ENCODE results near the gene MLF2.

The MLF2 gene

GRCh38 chr12:6765048-6765633 lies 12.2 kb upstream of the MLF2 start:
- Histone ChIP-seq H2AFZ (ENCODE audit: low read depth) (no peak overlapping the region), H3K36me3 (ENCODE audit: insufficient read depth) (no peaks in the 10 kb centered on the region), H3K4me3 (IDR thresholded peaks at IDR 0.05; ENCODE audit: insufficient read depth, low read depth, low read length) (no peak overlapping the region), H3K79me2 (ENCODE audit: insufficient read depth, low read depth) (no peaks in the 10 kb centered on the region), H3K4me1 (ENCODE audit: low read depth, poor library complexity, severe bottlenecking) (peaks cover 27% of the 10 kb centered on the region), H4K20me1 (ENCODE audit: insufficient read depth) (no peaks in the 10 kb centered on the region), H3K27me3 (ENCODE audit: insufficient read depth, low read depth) (peaks cover 10% of the 10 kb centered on the region; the same call in 1 of the 2 replicates), H3K4me2 (peak overlapping the region; percentile 59; the same call in 1 of the 2 replicates), H3K27ac (no peak overlapping the region), H3K9ac (no peak overlapping the region)
- no peak for TF ChIP-seq CTCF (conservative IDR thresholded peaks at IDR 0.05; ENCODE audit: low read depth, low read length)

GRCh38 chr12:6764011-6764828 lies 11.3 kb upstream of the MLF2 start:
- H2AFZ ChIP-seq (ENCODE audit: low read depth): peak overlapping the region; percentile 52
- H3K27ac ChIP-seq: no peak overlapping the region
- H3K9ac ChIP-seq: no peak overlapping the region

GRCh38 chr12:6763380-6763779 lies 10.4 kb upstream of the MLF2 start:
- Histone ChIP-seq H3K4me2 (no peak overlapping the region), H2AFZ (ENCODE audit: low read depth) (no peak overlapping the region; the same call in 1 of the 2 replicates)

More at GRCh38 chr12:6764011-6764828, 11.3 kb upstream of the MLF2 start:
- Histone ChIP-seq H3K27me3 (ENCODE audit: insufficient read depth, low read depth) (peaks cover 10% of the 10 kb centered on the region; the same call in 1 of the 2 replicates), H3K4me3 (IDR thresholded peaks at IDR 0.05; ENCODE audit: insufficient read depth, low read depth, low read length) (no peak overlapping the region), H4K20me1 (ENCODE audit: insufficient read depth) (no peaks in the 10 kb centered on the region), H3K36me3 (ENCODE audit: insufficient read depth) (no peaks in the 10 kb centered on the region), H3K4me2 (peak overlapping the region; percentile 59; the same call in 1 of the 2 replicates), H3K4me1 (ENCODE audit: low read depth, poor library complexity, severe bottlenecking) (peaks cover 27% of the 10 kb centered on the region), H3K79me2 (ENCODE audit: insufficient read depth, low read depth) (no peaks in the 10 kb centered on the region)
- TF ChIP-seq CTCF (conservative IDR thresholded peaks at IDR 0.05; ENCODE audit: low read depth, low read length): no peak

GRCh38 chr12:6759741-6760140 lies 6.8 kb upstream of the MLF2 start:
- H3K79me2 ChIP-seq (ENCODE audit: insufficient read depth, low read depth): no peaks in the 10 kb centered on the region
- peaks cover 3% of the 10 kb centered on the region; the same call in 1 of the 2 replicates for H3K27me3 ChIP-seq (ENCODE audit: insufficient read depth, low read depth)
- no peaks in the 10 kb centered on the region for H3K36me3 ChIP-seq (ENCODE audit: insufficient read depth)
- no peak overlapping the region for H2AFZ ChIP-seq (ENCODE audit: low read depth)
- no peak overlapping the region for H3K4me3 ChIP-seq (IDR thresholded peaks at IDR 0.05; ENCODE audit: insufficient read depth, low read depth, low read length)
- H4K20me1 ChIP-seq (ENCODE audit: insufficient read depth): no peaks in the 10 kb centered on the region
- H3K4me2 ChIP-seq: no peak overlapping the region
- H3K4me1 ChIP-seq (ENCODE audit: low read depth, poor library complexity, severe bottlenecking): peaks cover 15% of the 10 kb centered on the region
- H3K27ac ChIP-seq: no peak overlapping the region
- no peak overlapping the region for H3K9ac ChIP-seq
- no peak for TF ChIP-seq CTCF (conservative IDR thresholded peaks at IDR 0.05; ENCODE audit: low read depth, low read length)

More at GRCh38 chr12:6763380-6763779, 10.4 kb upstream of the MLF2 start:
- H3K79me2 ChIP-seq (ENCODE audit: insufficient read depth, low read depth): no peaks in the 10 kb centered on the region
- peaks cover 27% of the 10 kb centered on the region for H3K4me1 ChIP-seq (ENCODE audit: low read depth, poor library complexity, severe bottlenecking)
- no peak for TF ChIP-seq CTCF (conservative IDR thresholded peaks at IDR 0.05; ENCODE audit: low read depth, low read length)
- H3K36me3 ChIP-seq (ENCODE audit: insufficient read depth): no peaks in the 10 kb centered on the region
- no peak overlapping the region for H3K4me3 ChIP-seq (IDR thresholded peaks at IDR 0.05; ENCODE audit: insufficient read depth, low read depth, low read length)
- H3K27me3 ChIP-seq (ENCODE audit: insufficient read depth, low read depth): peaks cover 10% of the 10 kb centered on the region; the same call in 1 of the 2 replicates
- no peaks in the 10 kb centered on the region for H4K20me1 ChIP-seq (ENCODE audit: insufficient read depth)
- no peak overlapping the region for H3K27ac ChIP-seq
- H3K9ac ChIP-seq: no peak overlapping the region

Measured in KMS-11 (cell line).